Erythroblast (primary cell): ENCODE results near the gene ACVRL1.

Source experiments
- DNase-seq, 2 experiments: peaks; one replicate each; lab custom pipeline; 2025; lab: John Stamatoyannopoulos, UW
- GATA1 ChIP-seq: IDR thresholded peaks from 2 replicates; pipeline ENCODE4 v1.6.1; 2011; ENCODE audit warnings: low read depth, mild to moderate bottlenecking, control low read depth, low read length, moderate library complexity
- POLR2A ChIP-seq: IDR thresholded peaks from 2 replicates; pipeline ENCODE4 v1.6.1; 2011; ENCODE audit warnings: mild to moderate bottlenecking, low read length

The ACVRL1 gene

GRCh38 chr12:51907083-51907855 is at the start of gene ACVRL1:
ACVRL1 (plus strand) TSS chr12:51907504; CDS start chr12:51912475, 4,971 bp downstream.
- TF ChIP-seq POLR2A, result no peak
- TF ChIP-seq GATA1, result no peak
- no peak for DNase-seq

- DNase-seq, result no peak
- TF ChIP-seq GATA1, result no peak
- TF ChIP-seq POLR2A, result no peak
These were observed 46.3 kb upstream of the ACVRL1 start for GRCh38 chr12:51860986-51861385.

- no peak for DNase-seq
- TF ChIP-seq POLR2A (no peak), GATA1 (no peak)
These were observed 44.4 kb upstream of the ACVRL1 start for GRCh38 chr12:51862947-51863346.

- TF ChIP-seq GATA1 (no peak), POLR2A (no peak)
- no peak for DNase-seq
These were observed 43.9 kb upstream of the ACVRL1 start for GRCh38 chr12:51863363-51863932.

GRCh38 chr12:51863933-51864832 is 43.1 kb upstream of the ACVRL1 start:
- no peak for DNase-seq
- TF ChIP-seq GATA1, result no peak
- no peak for TF ChIP-seq POLR2A

GRCh38 chr12:51864833-51865670 is 42.3 kb upstream of the ACVRL1 start:
- TF ChIP-seq POLR2A, result no peak
- TF ChIP-seq GATA1, result no peak
- DNase-seq, result no peak

- DNase-seq, result no peak
- TF ChIP-seq GATA1 (no peak), POLR2A (no peak)
These were observed 41.5 kb upstream of the ACVRL1 start for GRCh38 chr12:51865757-51866270.

GRCh38 chr12:51866324-51866723 is 41.0 kb upstream of the ACVRL1 start:
- TF ChIP-seq POLR2A, result no peak
- TF ChIP-seq GATA1, result no peak
- DNase-seq, result no peak

GRCh38 chr12:51866762-51867161 is 40.5 kb upstream of the ACVRL1 start:
- no peak for DNase-seq
- TF ChIP-seq POLR2A, result no peak
- no peak for TF ChIP-seq GATA1

- no peak for DNase-seq
- TF ChIP-seq GATA1 (no peak), POLR2A (no peak)
These were observed 39.9 kb upstream of the ACVRL1 start for GRCh38 chr12:51867371-51867770.

- DNase-seq, result no peak
- TF ChIP-seq POLR2A, result no peak
- no peak for TF ChIP-seq GATA1
These were observed 39.4 kb upstream of the ACVRL1 start for GRCh38 chr12:51867796-51868428.

GRCh38 chr12:51868821-51869495 is 38.3 kb upstream of the ACVRL1 start:
- DNase-seq, result no peak
- no peak for TF ChIP-seq GATA1
- no peak for TF ChIP-seq POLR2A
